HCT116 (cell line): ENCODE results near the gene PLA2G2D. TPM values are rescaled to one million over a fixed set of nuclear protein-coding genes. Genes with fewer than 3 reads are reported as not detected.

ENCODE experiments used
- ATAC-seq: fragments of 200-7000 bp; cut with Tn5 transposase; 2 replicates; pipeline ENCODE4 v1.9.1; 2020; ENCODE audit warnings: mild to moderate bottlenecking, moderate library complexity
- BruUV-seq: library from RNA; stranded (reverse); fragments of 400-500 nt; replicated peaks from 2 replicates; lab custom pipeline; 2021; lab: Mats Ljungman, UMichigan
- CTCF ChIA-PET: fragments of 300-600 bp; sonication (Branson Sonifier 250); formaldehyde crosslinking; loops from one replicate; lab custom pipeline; 2021; ENCODE audit warnings: antibody characterized with exemption; lab: Charles Lee
- POLR2A ChIA-PET: fragments of 300-600, 350-600 bp; sonication (Branson Sonifier 250); formaldehyde crosslinking; loops from one replicate; lab custom pipeline; 2021; ENCODE audit warnings: antibody characterized with exemption; lab: Charles Lee
- RAD21 ChIA-PET, 2 experiments: fragments of 300-600 bp; sonication (Branson Sonifier 250); formaldehyde crosslinking; loops; one replicate each; lab custom pipeline; 2023; ENCODE audit warnings: low total read pairs in 2 of 2; ENCODE audit not compliant: uncharacterized antibody in 2 of 2, unreplicated experiment in 2 of 2, low non-redundant PET in 1 of 2; lab: Charles Lee
- DNase-seq: peaks from one replicate; pipeline ENCODE4 v3.0.0-alpha.2; 2010; ENCODE audit warnings: low read depth, low spot score
- H2AFZ ChIP-seq: fragments of 200-600 bp; shearing (Covaris generic), sonication (generic); 2 replicates; pipeline ENCODE4 v1.6.1; 2017; ENCODE audit warnings: low read depth, mixed run types, mixed read lengths, antibody characterized with exemption, low read length; ENCODE audit not compliant: poor library complexity, severe bottlenecking
- H3K27ac ChIP-seq: 2 replicates; pipeline ENCODE4 v1.5.1; 2012; ENCODE audit warnings: low read depth, low read length
- H3K27me3 ChIP-seq: fragments of 200-600 bp; sonication (generic); 2 replicates; pipeline ENCODE4 v1.6.1; 2016; ENCODE audit warnings: mixed run types, low read length, mixed read lengths; ENCODE audit not compliant: insufficient read depth
- H3K36me3 ChIP-seq, 2 experiments: fragments of 200-500 bp in 1 of 2; fragments of 200-600 bp in 1 of 2; sonication (Bioruptor generic) in 1 of 2; sonication (generic) in 1 of 2; 2 replicates each; pipeline versions ENCODE4 v1.5.1 to v1.6.1; 2014 to 2016; ENCODE audit warnings: low read length in 2 of 2, inconsistent platforms in 1 of 2, mixed read lengths in 1 of 2, mixed run types in 1 of 2; ENCODE audit not compliant: insufficient read depth in 2 of 2, control insufficient read depth in 1 of 2
- H3K4me1 ChIP-seq, 2 experiments: fragments of 200-600 bp in 1 of 2; sonication (generic) in 1 of 2; 2 replicates each; pipeline versions ENCODE4 v1.5.1 to v1.6.1; 2012 to 2017; ENCODE audit warnings: low read length in 2 of 2, inconsistent platforms in 1 of 2, mild to moderate bottlenecking in 1 of 2, mixed read lengths in 1 of 2, mixed run types in 1 of 2, moderate library complexity in 1 of 2; ENCODE audit not compliant: insufficient read depth in 2 of 2, control insufficient read depth in 1 of 2
- H3K4me2 ChIP-seq: fragments of 200-600 bp; sonication (generic); 2 replicates; pipeline ENCODE4 v1.6.1; 2017; ENCODE audit warnings: mixed run types, low read length, mixed read lengths
- H3K4me3 ChIP-seq, 2 experiments: fragments of 200-600 bp in 1 of 2; sonication (generic) in 1 of 2; replicated peaks in 1 of 2; 2 replicates each; pipeline ENCODE4 v1.5.1; 2011 to 2016; ENCODE audit warnings: low read length in 2 of 2, control low read depth in 1 of 2, low read depth in 1 of 2, mild to moderate bottlenecking in 1 of 2, mixed read lengths in 1 of 2, mixed run types in 1 of 2
- H3K79me2 ChIP-seq: fragments of 200-600 bp; sonication (generic); 2 replicates; pipeline ENCODE4 v1.6.1; 2017; ENCODE audit warnings: mild to moderate bottlenecking, mixed run types, low read length, moderate library complexity, mixed read lengths; ENCODE audit not compliant: insufficient read depth
- H3K9ac ChIP-seq: fragments of 200-600 bp; sonication (generic); 2 replicates; pipeline ENCODE4 v1.6.1; 2016; ENCODE audit warnings: low read length, mixed read lengths
- H3K9me2 ChIP-seq: fragments of 200-600 bp; sonication (generic), shearing (Covaris generic); 2 replicates; pipeline ENCODE4 v1.6.1; 2017; ENCODE audit warnings: mixed run types, mild to moderate bottlenecking, moderate library complexity; ENCODE audit not compliant: insufficient read depth
- H3K9me3 ChIP-seq, 2 experiments: fragments of 200-500 bp in 1 of 2; fragments of 200-600 bp in 1 of 2; sonication (Bioruptor generic) in 1 of 2; sonication (generic) in 1 of 2; 2 replicates each; pipeline ENCODE4 v1.6.1; 2014 to 2017; ENCODE audit warnings: low read length in 2 of 2, mixed read lengths in 2 of 2, inconsistent platforms in 1 of 2, low read depth in 1 of 2, mild to moderate bottlenecking in 1 of 2, mixed run types in 1 of 2, moderate library complexity in 1 of 2; ENCODE audit not compliant: control insufficient read depth in 1 of 2, insufficient read depth in 1 of 2
- H4K20me1 ChIP-seq: fragments of 200-600 bp; sonication (generic), shearing (Covaris generic); 2 replicates; pipeline ENCODE4 v1.6.1; 2017; ENCODE audit warnings: mixed run types, mild to moderate bottlenecking, moderate library complexity; ENCODE audit not compliant: insufficient read depth
- CBX3 ChIP-seq: IDR thresholded peaks from 2 replicates; pipeline ENCODE4 v1.6.1; 2012; ENCODE audit warnings: low read depth
- POLR2A ChIP-seq: IDR thresholded peaks from 2 replicates; pipeline ENCODE4 v1.7.0; 2011; ENCODE audit warnings: borderline replicate concordance; ENCODE audit not compliant: insufficient read depth, insufficient read length; ENCODE audit errors: extremely low read depth
- REST ChIP-seq: IDR thresholded peaks from 2 replicates; pipeline ENCODE4 v1.6.1; 2012; ENCODE audit warnings: low read depth
- SIN3A ChIP-seq: IDR thresholded peaks from 2 replicates; pipeline ENCODE4 v1.6.1; 2012; ENCODE audit warnings: low read depth
- SP1 ChIP-seq: IDR thresholded peaks from 2 replicates; pipeline ENCODE4 v1.6.1; 2012; ENCODE audit warnings: low read depth
- SRF ChIP-seq: IDR thresholded peaks from 2 replicates; pipeline ENCODE4 v1.6.1; 2012; ENCODE audit warnings: low read depth
- TCF7L2 ChIP-seq: IDR thresholded peaks from 2 replicates; pipeline ENCODE4 v1.7.0; 2011; ENCODE audit warnings: borderline replicate concordance, inconsistent platforms; ENCODE audit not compliant: insufficient read depth, insufficient read length; ENCODE audit errors: extremely low read depth
- YY1 ChIP-seq: IDR thresholded peaks from 2 replicates; pipeline ENCODE4 v1.6.1; 2011; ENCODE audit warnings: low read length, low read depth, moderate library complexity, mild to moderate bottlenecking; ENCODE audit not compliant: insufficient replicate concordance; ENCODE audit errors: extremely low read depth
- ZFX ChIP-seq: fragments of 450-650 bp; IDR thresholded peaks from 2 replicates; pipeline ENCODE4 v1.6.1; 2017
- intact Hi-C: fragments of 100-400 bp; cut with micrococcal nuclease; formaldehyde crosslinking; loops from 2 replicates; pipeline ENCODE4 v1.10.0; 2022
- total RNA-seq: library from RNA; stranded (reverse); gene quantifications from one replicate; pipeline ENCODE4 v1.2.1, GENCODE V29; 2021; ENCODE audit not compliant: unreplicated experiment
- TF ChIP-seq, protein P1 (sequence below): IDR thresholded peaks from 2 replicates; pipeline ENCODE4 v1.6.1; 2012
- TF ChIP-seq, protein P2 (sequence below): IDR thresholded peaks from 2 replicates; pipeline ENCODE4 v1.6.1; 2012

Gene PLA2G2D
- total RNA-seq, 1 experiment from 2014 or later: not detected

GRCh38 chr1:20147846-20148570, 28.7 kb upstream of the PLA2G2D start:
- ChIA-PET POLR2A (no interaction called here), RAD21 (no interaction called here), CTCF (interaction anchor here (2.1 kb wide), 1 partner anchor 173 kb away, joined by 4 read pairs; no protein-coding TSS in a partner anchor)
- Histone ChIP-seq H3K4me2 (no peak overlapping the region), H3K79me2 (no peaks in the 10 kb centered on the region), H3K27me3 (no peaks in the 10 kb centered on the region), H3K4me3 (no peak overlapping the region), H3K36me3 (no peaks in the 10 kb centered on the region), H3K9ac (no peak overlapping the region), H3K4me1 (peaks cover 0 to 5% of the 10 kb centered on the region in 2 experiments; a peak in 2 of 4 replicates), H3K9me3 (no peaks in the 10 kb centered on the region), H2AFZ (no peak overlapping the region), H4K20me1 (no peaks in the 10 kb centered on the region), H3K9me2 (no peaks in the 10 kb centered on the region), H3K27ac (no peak overlapping the region)
- ATAC-seq (no peak), DNase-seq (no peak)
- intact Hi-C loops: no loop called here
- no TSS peak for BruUV-seq
- TF ChIP-seq CBX3: no peak
- TF ChIP-seq SIN3A: no peak
- TF ChIP-seq YY1: no peak
- no peak for TF ChIP-seq SRF
- no peak for TF ChIP-seq TCF7L2
- no peak for TF ChIP-seq ZFX
- TF ChIP-seq, protein P1, sequence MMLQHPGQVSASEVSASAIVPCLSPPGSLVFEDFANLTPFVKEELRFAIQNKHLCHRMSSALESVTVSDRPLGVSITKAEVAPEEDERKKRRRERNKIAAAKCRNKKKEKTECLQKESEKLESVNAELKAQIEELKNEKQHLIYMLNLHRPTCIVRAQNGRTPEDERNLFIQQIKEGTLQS: no peak
- no peak for TF ChIP-seq SP1
- no peak for TF ChIP-seq POLR2A
- TF ChIP-seq, protein P2, sequence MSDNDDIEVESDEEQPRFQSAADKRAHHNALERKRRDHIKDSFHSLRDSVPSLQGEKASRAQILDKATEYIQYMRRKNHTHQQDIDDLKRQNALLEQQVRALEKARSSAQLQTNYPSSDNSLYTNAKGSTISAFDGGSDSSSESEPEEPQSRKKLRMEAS: no peak
- no peak for TF ChIP-seq REST
